ENCODE measurements around the gene TEKTIP1.

Gene TEKTIP1

DNA sequence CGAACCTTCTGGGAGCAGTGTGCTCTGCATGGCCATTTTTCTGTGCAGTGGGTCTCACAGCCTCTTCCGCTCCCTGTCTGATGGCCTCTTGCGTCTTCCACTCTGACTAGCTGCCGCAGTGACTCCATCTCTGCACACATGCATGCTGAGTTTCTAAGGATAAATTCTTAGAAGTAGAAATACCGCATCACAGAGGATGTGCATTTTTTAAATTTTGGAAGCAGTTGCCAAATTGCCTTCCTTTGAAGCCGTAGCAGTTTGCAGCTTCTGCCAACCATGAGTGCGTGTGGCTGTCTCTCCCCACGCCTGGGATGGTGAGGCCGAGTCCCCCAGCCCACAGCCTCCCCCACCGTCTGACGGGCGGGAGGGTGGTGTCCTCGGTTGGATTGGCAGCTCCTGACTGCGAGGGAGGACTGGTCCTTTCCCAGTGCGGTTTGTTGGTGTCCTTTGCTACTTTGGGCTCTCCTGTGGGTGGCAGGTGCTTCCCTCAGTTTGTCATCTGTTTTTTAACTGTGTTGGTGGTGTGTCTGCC is 23.0 kb upstream of the TEKTIP1 start:
- TF ChIP-seq, protein P1, sequence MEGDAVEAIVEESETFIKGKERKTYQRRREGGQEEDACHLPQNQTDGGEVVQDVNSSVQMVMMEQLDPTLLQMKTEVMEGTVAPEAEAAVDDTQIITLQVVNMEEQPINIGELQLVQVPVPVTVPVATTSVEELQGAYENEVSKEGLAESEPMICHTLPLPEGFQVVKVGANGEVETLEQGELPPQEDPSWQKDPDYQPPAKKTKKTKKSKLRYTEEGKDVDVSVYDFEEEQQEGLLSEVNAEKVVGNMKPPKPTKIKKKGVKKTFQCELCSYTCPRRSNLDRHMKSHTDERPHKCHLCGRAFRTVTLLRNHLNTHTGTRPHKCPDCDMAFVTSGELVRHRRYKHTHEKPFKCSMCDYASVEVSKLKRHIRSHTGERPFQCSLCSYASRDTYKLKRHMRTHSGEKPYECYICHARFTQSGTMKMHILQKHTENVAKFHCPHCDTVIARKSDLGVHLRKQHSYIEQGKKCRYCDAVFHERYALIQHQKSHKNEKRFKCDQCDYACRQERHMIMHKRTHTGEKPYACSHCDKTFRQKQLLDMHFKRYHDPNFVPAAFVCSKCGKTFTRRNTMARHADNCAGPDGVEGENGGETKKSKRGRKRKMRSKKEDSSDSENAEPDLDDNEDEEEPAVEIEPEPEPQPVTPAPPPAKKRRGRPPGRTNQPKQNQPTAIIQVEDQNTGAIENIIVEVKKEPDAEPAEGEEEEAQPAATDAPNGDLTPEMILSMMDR (IDR thresholded peaks at IDR 0.05; ENCODE audit: extremely low read depth, missing control alignments): no peak
- no peak for DNase-seq (ENCODE audit: low spot score)

DNA sequence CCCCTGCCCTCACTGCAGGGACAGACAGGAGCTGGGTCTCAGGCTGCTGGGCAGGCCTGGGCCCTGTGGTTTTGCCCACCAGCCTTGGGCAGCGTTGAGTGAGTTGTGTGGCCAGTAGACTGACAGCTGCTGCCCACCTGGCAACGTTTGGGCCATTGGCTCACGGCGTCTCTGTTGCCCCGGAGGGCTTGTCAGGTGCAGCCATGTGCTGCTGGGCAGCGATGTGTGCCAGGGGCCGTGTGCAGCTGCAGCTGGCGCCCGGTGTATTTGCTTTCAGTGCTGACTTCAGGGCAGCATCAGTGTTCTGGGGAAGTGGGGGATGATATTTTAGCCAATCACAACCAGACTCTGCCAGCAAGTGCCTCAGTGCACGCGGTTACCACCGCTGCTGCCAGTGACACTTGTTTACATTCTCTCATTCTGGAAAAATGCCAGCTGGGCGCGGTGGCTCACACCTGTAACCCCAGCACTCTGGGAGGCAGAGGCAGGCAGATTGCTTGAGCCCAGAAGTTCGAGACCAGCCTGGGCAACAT is 22.2 kb upstream of the TEKTIP1 start:
- DNase-seq (ENCODE audit: low spot score): no peak
- TF ChIP-seq, protein P1 (IDR thresholded peaks at IDR 0.05; ENCODE audit: extremely low read depth, missing control alignments): no peak

- no peak for DNase-seq (ENCODE audit: low spot score)
- TF ChIP-seq, protein P1 (IDR thresholded peaks at IDR 0.05; ENCODE audit: extremely low read depth, missing control alignments): no peak
Observed at GRCh38 chr19:3517638-3518037, 21.3 kb upstream of the TEKTIP1 start.

GRCh38 chr19:3518255-3518654 is 20.7 kb upstream of the TEKTIP1 start:
- DNase-seq (ENCODE audit: low spot score): no peak
- TF ChIP-seq, protein P1 (IDR thresholded peaks at IDR 0.05; ENCODE audit: extremely low read depth, missing control alignments): no peak

GRCh38 chr19:3518659-3519058 is 20.3 kb upstream of the TEKTIP1 start:
- TF ChIP-seq, protein P1 (IDR thresholded peaks at IDR 0.05; ENCODE audit: extremely low read depth, missing control alignments): no peak
- no peak for DNase-seq (ENCODE audit: low spot score)

GRCh38 chr19:3519126-3519525 is 19.8 kb upstream of the TEKTIP1 start:
- no peak for DNase-seq (ENCODE audit: low spot score)
- TF ChIP-seq, protein P1 (IDR thresholded peaks at IDR 0.05; ENCODE audit: extremely low read depth, missing control alignments): no peak

DNA sequence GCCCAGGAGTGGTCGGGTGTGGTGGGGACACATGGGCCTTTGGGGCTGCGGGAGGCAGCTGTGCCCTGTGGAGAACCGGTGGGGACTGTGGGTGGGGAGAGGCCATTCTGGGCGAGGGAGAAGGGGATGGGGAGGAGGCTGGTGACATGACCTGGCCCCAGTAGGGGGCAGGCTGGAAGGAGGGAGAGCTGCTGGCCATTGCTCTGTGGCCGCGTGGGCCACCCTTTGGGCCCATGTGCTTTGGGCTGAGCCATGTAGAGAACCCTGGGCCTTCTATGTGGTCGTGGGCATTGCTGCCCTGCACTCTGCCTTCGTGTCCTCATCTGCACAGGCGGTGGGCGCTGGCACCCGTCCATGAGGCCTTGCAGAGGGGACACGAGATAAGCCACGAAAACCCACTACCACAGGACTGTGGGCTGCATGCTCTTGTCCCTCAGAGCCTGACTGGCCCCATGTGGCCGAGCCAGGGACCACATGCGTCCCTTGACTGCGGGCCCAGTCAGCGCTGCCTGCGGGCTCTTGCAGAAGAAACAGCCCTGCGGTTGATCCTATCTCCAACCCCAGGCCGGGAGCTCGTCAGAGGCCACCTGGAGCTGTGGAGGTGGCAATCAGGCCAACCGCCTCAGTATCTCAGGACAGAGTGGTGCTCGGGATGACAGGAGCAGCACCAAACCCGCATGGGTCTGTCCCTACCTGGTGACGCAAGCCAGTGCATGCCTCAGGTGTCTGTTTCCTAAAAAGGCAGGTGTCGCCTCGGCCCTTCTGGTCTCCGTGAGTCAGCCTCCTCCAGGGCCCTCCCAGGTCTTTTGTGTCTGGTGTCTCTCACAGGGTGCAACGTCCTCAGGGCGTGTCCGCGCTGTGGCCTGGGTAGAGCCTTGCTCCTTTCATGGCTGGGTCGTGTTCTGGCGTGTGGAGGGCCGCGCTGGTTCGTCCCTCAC is 18.5 kb upstream of the TEKTIP1 start:
- DNase-seq (ENCODE audit: low spot score): no peak
- TF ChIP-seq, protein P1 (IDR thresholded peaks at IDR 0.05; ENCODE audit: extremely low read depth, missing control alignments): no peak

Data from GM20000 (cell line).